ENCODE results near the gene COPS9. TPM values are rescaled to one million over a fixed set of nuclear protein-coding genes. Genes with fewer than 3 reads are reported as not detected.

Gene COPS9
- polyA plus RNA-seq, 1 donor, result 92.4 TPM

DNA sequence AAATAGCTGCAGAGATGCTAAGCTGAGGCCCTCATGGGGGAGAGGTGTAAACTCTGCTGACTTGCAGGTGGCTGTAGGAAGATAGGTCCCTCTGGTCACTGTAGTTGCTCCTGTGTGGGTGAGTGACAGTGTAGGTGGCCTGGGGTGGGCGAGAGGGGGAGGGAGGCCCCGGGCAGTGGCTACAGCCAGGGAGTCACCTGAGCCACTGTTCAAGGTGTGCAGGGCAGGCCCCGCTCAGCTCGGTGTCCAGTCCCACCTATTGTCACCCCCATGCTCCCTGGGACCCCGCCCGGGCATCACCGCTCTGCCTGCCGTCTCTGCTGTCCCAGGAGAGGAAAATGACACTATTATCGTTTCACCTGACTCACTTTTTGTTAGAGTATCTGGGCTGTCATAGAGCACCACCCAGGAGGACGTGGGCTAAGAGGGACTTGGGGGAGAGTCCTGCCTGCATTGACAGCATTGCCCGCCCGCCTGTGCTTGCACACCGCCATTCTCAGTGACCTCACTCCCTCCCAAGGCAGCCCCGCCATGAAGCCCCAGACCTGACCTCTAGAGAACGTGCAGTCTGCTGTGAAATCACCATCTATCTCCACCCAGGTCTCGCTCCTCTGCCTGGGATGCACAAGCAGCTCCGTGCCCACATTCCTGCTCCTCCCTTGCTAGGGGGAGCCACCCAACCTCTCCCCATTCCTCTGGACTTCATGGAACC lies 29.2 kb downstream of the COPS9 start:
- DNase-seq, result no peak

DNA sequence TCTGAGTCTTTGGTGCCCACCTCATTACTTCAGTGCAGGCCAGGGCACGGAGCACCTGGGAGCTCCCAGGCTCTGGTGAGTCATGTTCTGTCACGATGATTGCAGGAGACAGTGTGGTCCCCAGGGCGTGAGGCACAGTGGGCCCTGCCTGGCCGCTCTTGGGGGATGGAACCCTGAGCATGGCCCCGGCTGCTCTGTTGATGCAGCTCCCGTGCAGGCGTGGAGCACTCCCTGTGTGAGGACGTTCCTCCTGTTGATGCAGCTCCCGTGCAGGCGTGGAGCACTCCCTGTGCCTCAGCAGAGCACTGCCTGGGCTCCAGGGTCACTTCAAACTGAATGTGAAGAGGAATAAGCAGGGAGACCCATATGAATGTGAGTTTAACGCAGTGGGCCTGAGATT lies 30.1 kb downstream of the COPS9 start:
- no peak for DNase-seq

DNA sequence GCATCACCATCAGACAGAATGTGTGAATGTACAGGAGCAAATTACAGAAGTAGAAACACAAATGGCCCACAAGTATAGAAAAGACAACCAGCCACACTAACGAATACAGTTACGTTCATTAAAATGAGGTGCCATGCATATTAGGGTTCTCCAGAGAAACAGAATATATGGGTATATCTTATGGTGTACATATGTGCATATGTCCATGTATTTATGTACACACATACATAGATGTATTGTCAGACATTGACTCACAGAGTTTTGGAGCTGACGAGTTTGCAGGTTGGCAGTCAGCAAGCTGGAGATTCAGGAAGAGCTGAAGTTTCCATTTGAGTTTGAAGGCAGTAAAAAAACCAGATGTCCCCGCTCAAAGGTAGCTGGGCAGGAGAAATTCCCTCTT lies 33.0 kb downstream of the COPS9 start:
- no peak for DNase-seq

DNA sequence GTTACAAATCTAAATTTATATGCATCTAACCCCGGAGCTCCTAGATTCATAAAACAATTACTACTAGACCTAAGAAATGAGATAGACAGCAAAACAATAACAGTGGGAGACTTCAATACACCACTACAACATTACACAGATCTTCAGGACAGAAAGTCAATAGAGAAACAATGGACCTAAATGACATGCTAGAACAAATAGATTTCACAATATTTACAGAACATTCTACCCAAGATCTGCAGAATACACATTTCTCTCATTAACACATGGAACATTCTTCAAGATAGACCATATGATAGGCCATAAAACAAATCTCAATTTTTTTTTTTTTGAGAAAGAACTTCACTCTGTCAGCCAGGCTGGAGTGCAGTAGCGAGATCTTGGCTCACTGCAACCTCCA lies 37.8 kb downstream of the COPS9 start:
- DNase-seq, result no peak

DNA sequence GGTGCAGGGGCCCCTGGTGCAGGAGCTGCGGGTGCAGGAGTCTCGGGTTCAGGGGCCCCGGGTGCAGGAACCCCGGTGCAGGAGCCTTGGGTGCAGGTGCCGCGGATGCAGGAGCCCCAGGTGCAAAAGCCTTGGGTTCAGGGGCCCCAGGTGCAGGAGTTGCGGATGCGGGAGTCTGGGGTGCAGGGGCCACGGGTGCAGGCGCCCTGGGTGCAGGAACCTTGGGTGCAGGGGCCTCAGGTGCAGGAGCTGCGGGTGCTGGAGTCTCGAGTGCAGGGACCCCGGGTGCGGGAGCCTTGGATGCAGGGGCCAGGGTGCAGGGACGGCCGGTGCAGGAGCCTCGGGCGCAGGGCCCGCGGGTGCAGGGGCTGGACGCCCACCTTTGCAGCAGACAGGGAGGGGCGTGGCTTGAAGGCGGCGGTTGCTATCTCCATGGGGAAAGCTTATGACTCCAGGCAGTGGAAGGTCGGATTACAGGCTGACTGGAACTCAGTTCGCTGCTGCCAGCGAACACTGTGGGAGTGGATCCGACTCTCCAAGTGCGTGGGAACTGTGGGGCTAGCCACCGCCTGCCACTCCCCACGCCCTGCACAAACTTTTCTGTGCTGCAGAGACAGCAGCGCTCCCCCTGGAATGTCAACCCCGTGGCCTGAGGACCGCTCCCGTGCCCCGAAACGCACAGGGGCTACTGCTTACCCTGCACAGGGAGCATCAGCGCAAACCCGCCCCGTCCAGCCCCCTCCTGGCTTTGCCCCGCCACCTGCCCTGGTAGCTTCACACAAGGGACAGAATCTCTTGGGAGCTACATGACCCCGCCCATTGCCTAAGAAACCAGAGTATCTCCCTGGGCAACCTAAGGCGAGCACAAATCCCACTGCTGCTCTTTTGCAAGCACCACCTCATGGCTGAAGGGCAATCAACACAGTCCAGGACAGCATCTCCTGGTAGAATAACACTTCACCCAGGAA lies 40.3 kb downstream of the COPS9 start:
- no peak for DNase-seq

DNA sequence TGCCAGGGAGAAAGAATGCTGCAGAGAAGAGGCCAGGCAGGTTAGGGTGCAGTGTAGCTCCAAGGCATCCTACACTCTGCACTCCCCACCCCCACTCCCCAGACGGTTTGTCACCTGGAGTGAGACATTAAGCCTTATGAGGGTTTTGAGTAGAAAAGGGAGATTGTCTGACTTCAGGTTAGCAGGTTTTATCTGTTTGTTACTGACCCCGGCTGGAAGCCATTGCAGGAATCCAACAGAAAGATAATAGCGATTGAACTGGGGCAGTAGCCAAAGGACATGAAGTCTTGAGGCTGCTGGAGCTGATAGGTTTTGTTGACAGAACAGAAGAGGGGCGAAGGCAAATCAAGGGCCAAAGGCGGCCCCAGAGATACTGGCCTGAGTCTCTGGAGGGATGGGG lies 46.8 kb downstream of the COPS9 start:
- DNase-seq, result no peak

DNA sequence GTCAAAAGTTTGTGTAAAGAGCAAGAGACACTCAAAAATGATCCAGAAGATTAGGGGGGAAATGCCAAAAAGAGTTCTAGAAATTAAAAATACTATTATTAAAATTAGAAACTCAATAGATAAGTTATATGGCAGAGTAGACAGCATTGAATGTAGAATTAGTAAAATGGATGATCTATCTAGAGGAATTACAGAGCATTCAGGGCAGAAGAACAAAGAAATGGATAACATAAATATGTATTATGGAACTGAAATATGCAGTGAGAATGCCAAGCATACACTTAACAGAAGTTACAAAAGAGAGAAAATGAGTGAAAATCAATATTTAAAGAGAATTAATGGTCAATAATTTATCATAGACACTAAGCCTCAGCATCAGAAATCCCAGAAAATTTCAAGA lies 49.5 kb downstream of the COPS9 start:
- DNase-seq, result no peak

Other genes with a start within 250 kb of the COPS9 start
- gene NDUFA10, start 111.0 kb downstream of the COPS9 start, polyA plus RNA-seq (ENCODE audit: insufficient read length), result 108 TPM
- not detected for gene OR6B2, start 105.9 kb downstream of the COPS9 start, polyA plus RNA-seq (ENCODE audit: insufficient read length)
- gene OR6B3, start 82.8 kb downstream of the COPS9 start, polyA plus RNA-seq (ENCODE audit: insufficient read length), result not detected
- not detected for gene OTOS, start 4.4 kb upstream of the COPS9 start, polyA plus RNA-seq (ENCODE audit: insufficient read length)